Measurements from ENCODE around the gene GRK6. TPM values are rescaled to one million over a fixed set of nuclear protein-coding genes. Genes with fewer than 3 reads are reported as not detected.

GRK6 gene
- total RNA-seq, 3 donors from 2014 or later, result 38.4 to 48.1 (median 46.7) TPM

DNA sequence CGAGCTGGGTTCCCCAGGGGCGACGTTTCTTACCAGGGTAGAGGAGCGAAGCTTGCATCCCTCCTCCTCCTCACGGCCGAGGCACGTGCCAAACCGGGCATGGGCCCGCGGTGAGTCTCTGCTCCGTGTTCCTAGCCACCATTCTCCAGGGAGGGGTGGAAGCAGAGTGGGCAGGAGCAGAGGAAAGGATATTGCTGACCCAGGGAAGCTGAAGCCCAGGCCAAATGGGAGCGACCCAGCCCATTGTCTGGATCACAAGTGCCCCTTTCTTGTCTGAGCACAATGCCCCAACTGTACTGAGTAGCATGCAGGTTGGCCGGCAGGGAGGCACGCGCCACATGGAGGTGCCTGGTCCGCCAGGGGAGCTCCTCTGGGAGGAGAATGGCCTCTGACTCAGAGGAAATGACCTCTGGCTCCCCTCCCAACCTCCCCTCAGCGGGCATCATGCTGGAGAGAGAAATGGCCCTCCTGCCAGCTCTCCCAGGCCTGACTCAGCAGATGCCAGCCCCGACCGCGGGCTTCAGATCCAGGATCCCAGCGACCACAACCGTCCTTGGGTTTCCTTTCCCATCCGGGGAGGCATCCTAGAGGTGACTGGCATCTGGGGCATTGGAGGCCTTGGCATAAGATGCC, 21.3 kb downstream of the GRK6 start:
- TF ChIP-seq, protein P1, sequence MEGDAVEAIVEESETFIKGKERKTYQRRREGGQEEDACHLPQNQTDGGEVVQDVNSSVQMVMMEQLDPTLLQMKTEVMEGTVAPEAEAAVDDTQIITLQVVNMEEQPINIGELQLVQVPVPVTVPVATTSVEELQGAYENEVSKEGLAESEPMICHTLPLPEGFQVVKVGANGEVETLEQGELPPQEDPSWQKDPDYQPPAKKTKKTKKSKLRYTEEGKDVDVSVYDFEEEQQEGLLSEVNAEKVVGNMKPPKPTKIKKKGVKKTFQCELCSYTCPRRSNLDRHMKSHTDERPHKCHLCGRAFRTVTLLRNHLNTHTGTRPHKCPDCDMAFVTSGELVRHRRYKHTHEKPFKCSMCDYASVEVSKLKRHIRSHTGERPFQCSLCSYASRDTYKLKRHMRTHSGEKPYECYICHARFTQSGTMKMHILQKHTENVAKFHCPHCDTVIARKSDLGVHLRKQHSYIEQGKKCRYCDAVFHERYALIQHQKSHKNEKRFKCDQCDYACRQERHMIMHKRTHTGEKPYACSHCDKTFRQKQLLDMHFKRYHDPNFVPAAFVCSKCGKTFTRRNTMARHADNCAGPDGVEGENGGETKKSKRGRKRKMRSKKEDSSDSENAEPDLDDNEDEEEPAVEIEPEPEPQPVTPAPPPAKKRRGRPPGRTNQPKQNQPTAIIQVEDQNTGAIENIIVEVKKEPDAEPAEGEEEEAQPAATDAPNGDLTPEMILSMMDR (IDR thresholded peaks at IDR 0.05), result no peak
- DNase-seq (peak in 1 of 3 donors; percentile 66), ATAC-seq (peak; percentile 29)
- H3K9me3 ChIP-seq, result no peaks in the 10 kb centered on the region
- H3K4me3 ChIP-seq, result no peak overlapping the region
- H3K4me1 ChIP-seq (ENCODE audit: low read depth), result peaks cover 21% of the 10 kb centered on the region
- intact Hi-C loops (cut with DNase I, micrococcal nuclease), result no loop called here
- no peaks in the 10 kb centered on the region for H3K36me3 ChIP-seq (ENCODE audit: low read depth)

DNA sequence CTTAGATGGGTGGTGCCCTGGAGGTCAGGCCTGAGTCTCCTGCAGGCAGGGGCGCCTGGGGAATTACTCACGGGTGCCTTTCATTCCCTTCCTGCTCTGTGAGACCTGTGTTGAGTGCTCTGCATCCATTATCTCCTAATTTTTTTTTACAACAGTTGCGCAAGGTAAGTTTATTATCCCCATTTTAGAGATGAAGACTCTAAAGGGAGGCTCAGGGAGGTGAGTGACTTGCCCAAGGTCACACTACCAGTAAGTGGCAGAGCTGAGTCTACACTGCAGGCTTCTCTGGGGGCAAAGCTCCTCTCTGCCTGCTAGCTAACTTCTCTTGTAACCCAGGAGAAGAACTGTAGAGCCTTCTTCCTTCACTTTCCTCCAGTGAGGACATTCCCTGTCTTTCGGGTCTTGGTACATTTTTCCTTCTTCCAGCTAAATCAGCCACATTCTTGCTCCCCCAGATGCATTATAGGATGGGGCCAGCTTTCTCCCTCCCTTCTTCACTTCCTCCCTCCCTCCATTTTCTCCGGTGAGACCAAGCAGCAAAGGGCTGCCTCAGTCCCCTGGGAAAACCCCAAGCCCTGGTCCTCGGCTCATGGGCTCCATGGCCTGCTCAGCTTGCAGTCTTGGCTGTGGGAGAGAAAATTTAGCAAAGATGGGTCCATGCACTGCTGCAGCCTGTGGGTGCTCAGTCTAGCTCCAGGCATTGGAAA, 21.9 kb downstream of the GRK6 start:
- no peak for ATAC-seq
- DNase-seq, result no peak
- H3K4me1 ChIP-seq (ENCODE audit: low read depth), result peaks cover 21% of the 10 kb centered on the region
- no peak overlapping the region for H3K4me3 ChIP-seq
- intact Hi-C loops (cut with DNase I, micrococcal nuclease), result no loop called here
- TF ChIP-seq, protein P1 (IDR thresholded peaks at IDR 0.05), result no peak
- no peaks in the 10 kb centered on the region for H3K36me3 ChIP-seq (ENCODE audit: low read depth)
- no peaks in the 10 kb centered on the region for H3K9me3 ChIP-seq

DNA sequence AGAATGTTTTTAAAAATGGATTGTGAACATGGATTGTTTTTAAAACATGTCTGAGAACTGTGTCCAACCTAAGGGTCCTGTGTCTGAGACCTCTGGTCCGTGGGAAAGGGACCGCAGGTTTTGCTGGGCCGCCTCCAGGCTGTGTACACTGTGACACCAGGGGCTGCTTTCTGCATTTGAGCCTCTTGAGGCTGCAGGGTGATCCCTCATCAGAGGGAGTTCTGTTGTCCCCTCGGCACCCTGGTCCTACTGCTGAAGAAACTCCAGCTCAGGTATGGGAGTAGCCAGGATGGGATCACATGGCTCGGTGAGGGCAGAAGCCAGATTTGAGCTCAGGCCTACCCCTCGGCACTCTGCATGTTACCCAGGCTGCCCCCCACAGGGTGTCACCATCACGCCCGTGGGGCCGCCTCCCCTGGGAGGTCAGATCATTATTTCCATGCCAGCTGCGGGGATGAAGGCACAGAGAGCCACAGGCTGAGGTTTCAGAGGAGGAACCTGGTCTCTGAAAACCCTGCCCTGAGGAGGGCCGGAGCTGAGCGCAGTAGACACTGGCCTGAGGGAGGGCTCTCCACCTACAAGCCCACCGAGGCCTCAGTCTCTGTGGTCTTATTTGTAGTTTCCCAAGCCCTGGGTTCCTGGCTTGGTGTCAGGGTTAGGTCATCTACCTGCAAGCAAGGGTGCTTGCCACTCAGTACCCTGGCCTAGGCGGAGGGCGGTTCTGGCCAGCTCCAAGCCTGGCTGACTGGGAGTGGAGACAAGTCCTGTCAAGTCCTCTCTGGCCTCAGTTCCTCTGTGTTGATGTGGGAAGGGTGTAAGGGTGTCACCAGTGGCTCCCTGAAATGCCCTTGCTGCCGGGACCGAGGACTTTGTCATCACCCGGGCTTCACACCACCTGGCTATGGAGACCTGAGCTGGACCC, 22.9 kb downstream of the GRK6 start:
- H3K4me3 ChIP-seq, result no peak overlapping the region
- peak in 1 of 3 donors; percentile 46 for DNase-seq
- H3K4me1 ChIP-seq (ENCODE audit: low read depth), result peaks cover 27% of the 10 kb centered on the region
- no peaks in the 10 kb centered on the region for H3K9me3 ChIP-seq
- no peak for ATAC-seq
- H3K36me3 ChIP-seq (ENCODE audit: low read depth), result no peaks in the 10 kb centered on the region
- intact Hi-C loops (cut with DNase I, micrococcal nuclease), result loop anchor here (5.0 kb wide), 1 partner anchor 57 kb away; no protein-coding TSS in a partner anchor
- TF ChIP-seq, protein P1 (IDR thresholded peaks at IDR 0.05), result no peak

DNA sequence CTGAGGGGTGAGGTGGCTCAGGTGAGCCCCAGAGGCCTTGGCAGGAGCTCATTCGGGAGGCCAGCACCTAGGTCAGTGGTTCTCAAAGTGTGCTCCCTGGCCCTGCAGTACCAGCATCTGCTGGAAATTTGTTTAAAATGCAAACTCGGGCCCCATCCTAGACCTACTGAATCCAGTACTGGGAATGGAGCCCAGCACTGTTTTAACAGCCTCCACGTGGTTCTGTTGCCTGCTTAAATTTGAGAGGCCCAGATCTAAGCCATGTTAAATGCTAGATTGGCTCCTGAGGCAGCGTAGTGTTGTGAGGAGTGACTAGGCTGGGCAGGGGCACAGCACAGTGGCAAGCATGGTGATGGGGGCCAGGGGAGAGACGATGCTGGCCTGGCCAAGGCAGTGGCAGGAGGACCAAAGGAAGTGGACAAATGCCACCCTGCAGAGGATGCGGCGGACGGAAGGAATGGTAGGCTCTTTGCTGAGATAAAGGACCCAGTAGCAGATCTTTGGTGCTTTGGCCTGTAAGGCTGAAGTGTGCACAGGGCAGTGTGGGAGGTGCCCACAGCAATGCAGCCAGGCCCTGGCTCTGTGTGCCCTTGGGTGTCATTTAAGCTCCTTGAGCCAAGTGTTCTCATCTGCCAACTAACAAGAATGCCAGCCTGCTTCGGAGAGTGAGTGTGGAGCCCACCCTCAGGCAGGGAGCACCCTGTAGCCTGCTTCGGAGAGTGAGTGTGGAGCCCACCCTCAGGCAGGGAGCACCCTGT, 24.4 kb downstream of the GRK6 start:
- no peaks in the 10 kb centered on the region for H3K9me3 ChIP-seq
- peaks cover 23% of the 10 kb centered on the region for H3K4me1 ChIP-seq (ENCODE audit: low read depth)
- H3K36me3 ChIP-seq (ENCODE audit: low read depth), result no peaks in the 10 kb centered on the region
- H3K4me3 ChIP-seq, result no peak overlapping the region
- peak in 1 of 3 donors; percentile 40 for DNase-seq
- TF ChIP-seq, protein P1 (IDR thresholded peaks at IDR 0.05), result no peak
- intact Hi-C loops (cut with DNase I, micrococcal nuclease), result loop anchor here (5.0 kb wide), 1 partner anchor 59 kb away; no protein-coding TSS in a partner anchor
- no peak for ATAC-seq

All from mucosa of descending colon (tissue), 3 donors.